Neuronal stem cell (in vitro differentiated cells): ENCODE measurements around the gene ZNF415.

ENCODE experiments used
- DNase-seq: peaks from one replicate; pipeline ENCODE4 v3.0.0-alpha.2; 2013; ENCODE audit warnings: low spot score
- H2AFZ ChIP-seq: one replicate; pipeline ENCODE4 v1.6.1; 2013; ENCODE audit warnings: mild to moderate bottlenecking, low read length, inconsistent platforms
- H2AK5ac ChIP-seq: 2 replicates; pipeline ENCODE4 v1.6.1; 2013; ENCODE audit warnings: low read depth, mild to moderate bottlenecking, inconsistent platforms, low read length, moderate library complexity, mixed read lengths
- H2BK120ac ChIP-seq: 2 replicates; pipeline ENCODE4 v1.6.1; 2013; ENCODE audit warnings: low read depth, mild to moderate bottlenecking, inconsistent platforms, low read length, moderate library complexity, mixed read lengths
- H2BK12ac ChIP-seq: one replicate; pipeline ENCODE4 v1.6.1; 2013; ENCODE audit warnings: low read length, inconsistent platforms
- H2BK15ac ChIP-seq: 2 replicates; pipeline ENCODE4 v1.6.1; 2013; ENCODE audit warnings: mild to moderate bottlenecking, low read length, inconsistent platforms, mixed read lengths
- H2BK5ac ChIP-seq: one replicate; pipeline ENCODE4 v1.6.1; 2013; ENCODE audit warnings: inconsistent platforms, mild to moderate bottlenecking, low read length, moderate library complexity
- H3K14ac ChIP-seq: one replicate; pipeline ENCODE4 v1.6.1; 2013; ENCODE audit warnings: low read length, inconsistent platforms
- H3K18ac ChIP-seq: 2 replicates; pipeline ENCODE4 v1.6.1; 2013; ENCODE audit warnings: low read length, inconsistent platforms
- H3K23ac ChIP-seq: 2 replicates; pipeline ENCODE4 v1.6.1; 2013; ENCODE audit warnings: low read depth, mild to moderate bottlenecking, mixed read lengths, low read length, inconsistent platforms; ENCODE audit not compliant: poor library complexity
- H3K27ac ChIP-seq: replicated peaks from 3 replicates; pipeline ENCODE4 v1.5.1; 2013; ENCODE audit warnings: low read length, inconsistent platforms
- H3K27me3 ChIP-seq, 3 experiments: 2 replicates each; pipeline ENCODE4 v1.6.1; 2013; ENCODE audit warnings: low read length in 3 of 3, mild to moderate bottlenecking in 2 of 3, inconsistent platforms in 1 of 3, low read depth in 1 of 3, mixed read lengths in 1 of 3, moderate library complexity in 1 of 3; ENCODE audit not compliant: control insufficient read depth in 3 of 3, insufficient read depth in 3 of 3
- H3K36me3 ChIP-seq, 2 donors: replicated peaks in 1 of 2; 2 replicates each; pipeline ENCODE4 v1.6.1; 2013; ENCODE audit warnings: low read length in 2 of 2; ENCODE audit not compliant: control insufficient read depth in 2 of 2, insufficient read depth in 2 of 2
- H3K4ac ChIP-seq: 2 replicates; pipeline ENCODE4 v1.6.1; 2013; ENCODE audit warnings: inconsistent platforms, mild to moderate bottlenecking, low read length, moderate library complexity
- H3K4me1 ChIP-seq, 2 donors: 1 replicate in 1 of 2; 2 replicates in 1 of 2; pipeline ENCODE4 v1.6.1; 2013; ENCODE audit warnings: low read length in 2 of 2, low read depth in 1 of 2; ENCODE audit not compliant: control insufficient read depth in 2 of 2, insufficient read depth in 1 of 2
- H3K4me2 ChIP-seq: one replicate; pipeline ENCODE4 v1.6.1; 2013; ENCODE audit warnings: mild to moderate bottlenecking, low read length, inconsistent platforms; ENCODE audit not compliant: insufficient read depth, poor library complexity, severe bottlenecking
- H3K4me3 ChIP-seq, 2 donors: 2 replicates each; pipeline ENCODE4 v1.5.1; 2013; ENCODE audit warnings: low read length in 2 of 2, mild to moderate bottlenecking in 2 of 2, inconsistent platforms in 1 of 2, moderate library complexity in 1 of 2
- H3K79me1 ChIP-seq: one replicate; pipeline ENCODE4 v1.6.1; 2013; ENCODE audit warnings: low read depth, mild to moderate bottlenecking, inconsistent platforms, low read length, moderate library complexity
- H3K9ac ChIP-seq: one replicate; pipeline ENCODE4 v1.6.1; 2013; ENCODE audit warnings: mild to moderate bottlenecking, low read depth, low read length, inconsistent platforms; ENCODE audit not compliant: poor library complexity
- H3K9me3 ChIP-seq, 2 donors: replicated peaks in 1 of 2; 2 replicates each; pipeline versions ENCODE3 to v1.6.1; 2013; ENCODE audit warnings: low read length in 2 of 2, mild to moderate bottlenecking in 2 of 2, inconsistent platforms in 1 of 2, low read depth in 1 of 2, mixed read lengths in 1 of 2, moderate library complexity in 1 of 2; ENCODE audit not compliant: control insufficient read depth in 2 of 2, insufficient read depth in 1 of 2
- H4K8ac ChIP-seq: one replicate; pipeline ENCODE4 v1.6.1; 2013; ENCODE audit warnings: low read depth, mild to moderate bottlenecking, inconsistent platforms, low read length, moderate library complexity
- H4K91ac ChIP-seq: one replicate; pipeline ENCODE4 v1.6.1; 2013; ENCODE audit warnings: low read length, low read depth, mild to moderate bottlenecking, inconsistent platforms; ENCODE audit not compliant: poor library complexity
- WGBS, 2 donors: extraction: QIAGEN DNeasy Blood & Tissue Kit; methylation state at CpG; one replicate each; pipeline ENCODE4 v1.1.7; 2013; ENCODE audit warnings: missing lambda C conversion rate in 2 of 2, mixed read lengths in 1 of 2; ENCODE audit not compliant: insufficient read length in 2 of 2, insufficient replicate concordance in 1 of 2; ENCODE audit errors: extremely low coverage in 2 of 2; 5-methylcytosine and 5-hydroxymethylcytosine counted together

The ZNF415 gene

DNA sequence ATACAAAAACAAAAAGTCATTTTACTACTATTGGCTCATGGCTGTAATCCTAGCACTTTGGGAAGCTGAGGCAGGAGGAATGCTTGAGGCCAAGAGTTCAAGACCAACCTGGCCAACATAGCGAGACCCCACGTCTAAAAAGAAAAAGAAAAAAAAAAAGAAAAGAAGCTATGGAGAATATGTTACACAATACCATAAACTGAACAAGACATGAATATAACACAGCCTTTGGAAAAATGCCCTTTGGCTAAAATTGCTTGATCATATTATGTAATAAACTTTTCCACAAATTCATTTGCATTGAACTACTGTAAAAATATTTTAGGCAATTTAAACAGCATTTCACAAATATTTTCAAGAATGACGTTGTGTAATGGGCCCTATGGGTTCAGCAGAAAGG, 3.7 kb upstream of the ZNF415 start:
- Histone ChIP-seq H3K4me2 (no peak overlapping the region), H3K18ac (no peak overlapping the region), H2AFZ (no peak overlapping the region), H3K4ac (no peak overlapping the region), H3K9ac (no peak overlapping the region), H3K36me3 (peaks cover 6 to 26% of the 10 kb centered on the region in 2 donors), H2BK5ac (no peak overlapping the region), H3K14ac (no peak overlapping the region), H3K27me3 (no peaks in the 10 kb centered on the region), H3K4me1 (peaks cover 0 to 5% of the 10 kb centered on the region in 2 donors), H2AK5ac (no peak overlapping the region), H3K27ac (no peak overlapping the region), H3K9me3 (peaks cover 19 to 46% of the 10 kb centered on the region in 2 donors), H2BK120ac (no peak overlapping the region), H4K91ac (no peak overlapping the region), H3K23ac (no peak overlapping the region), H3K4me3 (no peak overlapping the region), H3K79me1 (no peaks in the 10 kb centered on the region), H2BK15ac (no peak overlapping the region), H2BK12ac (no peak overlapping the region), H4K8ac (no peak overlapping the region)
- DNase-seq, result no peak
- WGBS, 2 donors, result no CpG with 5 or more reads among the region's 3 CpGs

DNA sequence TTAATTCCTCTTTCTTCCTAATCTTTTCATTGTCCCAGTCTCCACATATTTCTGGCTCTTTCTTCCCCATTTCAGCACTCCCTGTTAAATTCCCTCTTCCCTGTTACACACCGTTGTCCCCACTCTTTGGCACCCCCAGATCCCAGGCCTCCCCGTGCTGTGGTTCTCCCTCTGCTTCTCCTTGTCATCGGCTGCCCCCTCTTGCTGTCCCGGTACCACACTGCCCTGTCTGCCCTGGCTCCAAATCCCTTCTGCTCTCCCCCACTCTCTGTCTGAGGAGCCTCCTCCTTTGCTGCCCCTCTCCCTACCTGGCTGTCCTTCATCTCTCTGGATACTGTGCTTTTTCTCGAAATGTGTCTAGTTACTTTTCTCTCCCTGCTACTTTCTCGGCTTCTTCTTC, 983 bp downstream of the ZNF415 start:
- no peak overlapping the region for H3K9ac ChIP-seq
- no CpG with 5 or more reads among the region's 6 CpGs for WGBS, 2 donors
- no peak overlapping the region for H3K14ac ChIP-seq
- H2AFZ ChIP-seq, result no peak overlapping the region
- no peak overlapping the region for H3K27ac ChIP-seq
- no peak overlapping the region for H4K8ac ChIP-seq
- H3K36me3 ChIP-seq, result peaks cover 2 to 8% of the 10 kb centered on the region in 2 donors
- H3K18ac ChIP-seq, result no peak overlapping the region
- no peak overlapping the region for H2BK12ac ChIP-seq
- peak overlapping the region; percentile 91 for H3K4me2 ChIP-seq
- H2AK5ac ChIP-seq, result no peak overlapping the region
- H3K4me1 ChIP-seq, result peaks cover 0 to 7% of the 10 kb centered on the region in 2 donors
- no peak overlapping the region for H2BK15ac ChIP-seq
- H2BK5ac ChIP-seq, result no peak overlapping the region
- peaks cover 2 to 14% of the 10 kb centered on the region in 2 donors for H3K9me3 ChIP-seq
- no peak for DNase-seq
- H3K23ac ChIP-seq, result no peak overlapping the region
- H3K4me3 ChIP-seq, result peak overlapping the region in 1 of 2 donors; percentile 95
- no peak overlapping the region for H2BK120ac ChIP-seq
- no peak overlapping the region for H3K4ac ChIP-seq
- no peaks in the 10 kb centered on the region for H3K79me1 ChIP-seq
- H3K27me3 ChIP-seq, result no peaks in the 10 kb centered on the region
- H4K91ac ChIP-seq, result no peak overlapping the region

DNA sequence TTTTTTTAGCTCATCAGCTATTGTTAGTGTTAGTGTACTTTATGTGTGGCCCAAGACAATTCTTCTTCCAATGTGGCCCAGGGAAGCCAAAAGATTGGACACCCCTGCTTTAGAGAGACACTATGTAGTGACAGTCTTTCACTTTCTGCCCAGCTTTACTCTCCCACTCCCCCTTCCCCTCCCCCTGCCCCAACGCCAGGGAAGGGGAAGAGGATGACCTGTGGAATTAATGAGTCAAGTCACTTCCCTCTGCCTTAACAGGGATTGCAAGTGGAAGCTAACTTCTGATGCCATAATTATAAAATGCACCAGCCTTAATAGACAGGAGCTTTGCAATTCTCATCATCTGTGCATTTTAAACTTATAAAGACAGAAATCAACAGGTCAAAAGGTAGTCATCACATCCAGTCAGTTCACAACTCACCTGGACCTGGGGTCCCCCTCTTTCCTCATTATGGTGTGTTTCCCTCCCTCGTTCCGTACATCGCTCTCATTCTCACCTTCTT, 1.6 kb downstream of the ZNF415 start:
- peaks cover 0 to 7% of the 10 kb centered on the region in 2 donors for H3K4me1 ChIP-seq
- H2AK5ac ChIP-seq, result no peak overlapping the region
- no peak overlapping the region for H4K91ac ChIP-seq
- H3K23ac ChIP-seq, result no peak overlapping the region
- no peaks in the 10 kb centered on the region for H3K27me3 ChIP-seq
- H2BK120ac ChIP-seq, result no peak overlapping the region
- no peaks in the 10 kb centered on the region for H3K79me1 ChIP-seq
- no CpG with 5 or more reads among the region's 4 CpGs for WGBS, 2 donors
- no peak overlapping the region for H3K14ac ChIP-seq
- no peak overlapping the region for H3K4me3 ChIP-seq
- H3K27ac ChIP-seq, result no peak overlapping the region
- no peak overlapping the region for H4K8ac ChIP-seq
- peaks cover 2 to 14% of the 10 kb centered on the region in 2 donors for H3K9me3 ChIP-seq
- no peak for DNase-seq
- H2BK5ac ChIP-seq, result no peak overlapping the region
- no peak overlapping the region for H2AFZ ChIP-seq
- H3K9ac ChIP-seq, result no peak overlapping the region
- H3K4me2 ChIP-seq, result no peak overlapping the region
- no peak overlapping the region for H3K4ac ChIP-seq
- no peak overlapping the region for H2BK12ac ChIP-seq
- H3K36me3 ChIP-seq, result peaks cover 2 to 8% of the 10 kb centered on the region in 2 donors
- H3K18ac ChIP-seq, result no peak overlapping the region
- no peak overlapping the region for H2BK15ac ChIP-seq

DNA sequence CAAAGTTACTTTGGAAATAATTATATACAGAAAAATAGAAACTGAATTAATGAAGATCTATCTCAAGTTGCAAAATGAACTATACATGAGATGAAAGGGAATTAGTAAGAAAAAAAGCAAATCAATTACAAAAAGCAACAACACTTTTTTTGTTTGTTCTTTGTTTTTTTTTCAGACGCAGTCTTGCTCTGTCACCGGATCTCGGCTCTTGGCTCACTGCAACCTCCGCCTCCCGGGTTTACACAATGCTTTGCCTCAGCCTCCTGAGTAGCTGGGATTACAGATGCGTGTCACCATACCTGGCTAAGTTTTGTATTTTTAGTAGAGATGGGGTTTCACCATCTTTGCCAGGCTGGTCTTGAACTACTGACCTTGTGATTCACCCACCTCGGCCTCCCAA, 2.2 kb downstream of the ZNF415 start:
- peak overlapping the region; percentile 25 for H3K4me2 ChIP-seq
- H2BK12ac ChIP-seq, result no peak overlapping the region
- no peak overlapping the region for H2BK120ac ChIP-seq
- no peaks in the 10 kb centered on the region for H3K27me3 ChIP-seq
- no peak overlapping the region for H3K18ac ChIP-seq
- DNase-seq, result no peak
- H2BK5ac ChIP-seq, result no peak overlapping the region
- H3K79me1 ChIP-seq, result no peaks in the 10 kb centered on the region
- H2BK15ac ChIP-seq, result no peak overlapping the region
- peaks cover 2 to 14% of the 10 kb centered on the region in 2 donors for H3K9me3 ChIP-seq
- no peak overlapping the region for H4K91ac ChIP-seq
- no peak overlapping the region for H3K14ac ChIP-seq
- no peak overlapping the region for H3K4me3 ChIP-seq
- H2AFZ ChIP-seq, result no peak overlapping the region
- peaks cover 0 to 7% of the 10 kb centered on the region in 2 donors for H3K4me1 ChIP-seq
- H3K9ac ChIP-seq, result no peak overlapping the region
- peaks cover 2 to 8% of the 10 kb centered on the region in 2 donors for H3K36me3 ChIP-seq
- no peak overlapping the region for H4K8ac ChIP-seq
- no CpG with 5 or more reads among the region's 7 CpGs for WGBS, 2 donors
- H3K27ac ChIP-seq, result no peak overlapping the region
- H3K4ac ChIP-seq, result no peak overlapping the region
- H3K23ac ChIP-seq, result no peak overlapping the region
- H2AK5ac ChIP-seq, result no peak overlapping the region
